ENCODE data around the gene FYN.
"Not testable (repeated sequence)": the region's sequence is repeated elsewhere in the genome, so short reads cannot be mapped to it uniquely, and the experiment has no call there.

FYN gene

GRCh38 chr6:111873178-111874024 is at the start of gene FYN:
TSS of gene FYN (minus strand) at chr6:111873452. CDS start at chr6:111720051, 153,401 bp downstream.
- DNase-seq, result peak; percentile 97

- peak; percentile 76 for DNase-seq
These were observed 49.4 kb upstream of the FYN start for GRCh38 chr6:111922454-111923297.

GRCh38 chr6:111921103-111921502 is 47.9 kb upstream of the FYN start:
- DNase-seq, result peak; percentile 55

GRCh38 chr6:111920578-111920977 is 47.3 kb upstream of the FYN start:
- no peak for DNase-seq

GRCh38 chr6:111918825-111919224 is 45.6 kb upstream of the FYN start:
- DNase-seq, result no peak

- no peak for DNase-seq
These were observed 43.5 kb upstream of the FYN start for GRCh38 chr6:111916747-111917146.

GRCh38 chr6:111914617-111915016 is 41.4 kb upstream of the FYN start:
- DNase-seq, result no peak

GRCh38 chr6:111912904-111913303 is 39.7 kb upstream of the FYN start:
- no peak for DNase-seq

GRCh38 chr6:111911428-111911827 is 38.2 kb upstream of the FYN start:
- DNase-seq, result no peak

GRCh38 chr6:111909238-111909637 is 36.0 kb upstream of the FYN start:
- no peak for DNase-seq

GRCh38 chr6:111908365-111908764 is 35.1 kb upstream of the FYN start:
- DNase-seq, result not testable (repeated sequence)

- DNase-seq, result no peak
These were observed 27.5 kb upstream of the FYN start for GRCh38 chr6:111900735-111901134.

- no peak for DNase-seq
These were observed 26.3 kb upstream of the FYN start for GRCh38 chr6:111899531-111899930.

- no peak for DNase-seq
These were observed 25.2 kb upstream of the FYN start for GRCh38 chr6:111898452-111898851.

GRCh38 chr6:111894951-111895350 is 21.7 kb upstream of the FYN start:
- DNase-seq, result no peak

GRCh38 chr6:111894272-111894671 is 21.0 kb upstream of the FYN start:
- no peak for DNase-seq

- no peak for DNase-seq
These were observed 19.2 kb upstream of the FYN start for GRCh38 chr6:111892431-111892830.

- no peak for DNase-seq
These were observed 17.7 kb upstream of the FYN start for GRCh38 chr6:111890988-111891387.

GRCh38 chr6:111888928-111889695 is 15.9 kb upstream of the FYN start:
- peak; percentile 72 for DNase-seq

- not testable (repeated sequence) for DNase-seq
These were observed 13.5 kb upstream of the FYN start for GRCh38 chr6:111886793-111887192.

- DNase-seq, result no peak
These were observed 12.2 kb upstream of the FYN start for GRCh38 chr6:111885373-111886027.

- DNase-seq, result no peak
These were observed 10.8 kb upstream of the FYN start for GRCh38 chr6:111884068-111884467.
